ENCODE measurements around the gene VDAC1.

VDAC1 gene

GRCh38 chr5:133926489-133927299, 78.1 kb downstream of the VDAC1 start:
- Histone ChIP-seq H3K27ac (ENCODE audit: low read depth, low read length) (no peak overlapping the region), H4K20me1 (ENCODE audit: control insufficient read depth, insufficient read depth, low read depth, low read length) (no peaks in the 10 kb centered on the region), H3K9me3 (ENCODE audit: control insufficient read depth, insufficient read depth, low read length) (no peaks in the 10 kb centered on the region), H3K9me2 (replicated peaks; ENCODE audit: control insufficient read depth, low read length) (no peaks in the 10 kb centered on the region), H3K79me2 (ENCODE audit: control insufficient read depth, low read length) (no peaks in the 10 kb centered on the region), H3F3A (ENCODE audit: control insufficient read depth, insufficient read depth) (peaks cover 2% of the 10 kb centered on the region; the same call in 1 of the 2 replicates), H3K4me3 (ENCODE audit: low read length) (no peak overlapping the region), H3K36me3 (ENCODE audit: control insufficient read depth, low read length) (no peaks in the 10 kb centered on the region), H3K27me3 (ENCODE audit: control insufficient read depth, low read length) (no peaks in the 10 kb centered on the region), H3K4me1 (ENCODE audit: control insufficient read depth, low read length) (peaks cover 66% of the 10 kb centered on the region), H3K4me2 (ENCODE audit: low read length) (no peak overlapping the region)
- TF ChIP-seq CTCF (IDR thresholded peaks at IDR 0.05; ENCODE audit: low read depth, low read length, poor library complexity, severe bottlenecking) (no peak), EZH2phosphoT487 (IDR thresholded peaks at IDR 0.05; ENCODE audit: borderline replicate concordance, low read length) (no peak)

DNA sequence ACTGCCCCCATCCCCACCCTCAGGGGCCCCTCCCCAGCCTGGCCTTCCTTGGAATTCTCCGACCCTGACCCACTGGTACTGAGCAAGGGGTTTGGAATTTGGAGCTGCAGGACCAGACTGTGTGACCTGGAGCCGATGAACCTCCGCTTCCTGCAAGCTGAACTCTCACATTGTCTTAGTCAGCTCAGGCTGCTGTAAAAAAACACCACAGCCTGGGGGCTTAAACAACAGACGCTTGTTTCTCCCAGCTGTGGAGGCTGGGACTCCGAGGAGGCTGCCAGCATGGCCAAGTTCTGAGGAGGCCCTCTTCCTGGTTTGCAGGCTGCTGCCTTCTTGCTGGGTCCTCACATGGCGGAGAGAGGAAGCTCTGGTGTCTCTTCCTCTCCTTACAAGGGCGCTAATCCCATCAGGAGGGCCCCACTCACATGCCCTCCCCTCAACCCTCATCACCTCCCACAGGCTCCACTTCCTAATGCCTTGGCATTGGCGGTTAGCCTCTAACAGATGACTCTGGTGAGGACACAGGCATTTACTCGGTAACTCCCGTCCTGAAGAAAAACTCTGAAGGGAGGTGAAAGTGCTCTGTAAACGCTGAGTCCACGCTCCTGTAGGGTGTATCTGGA, 78.8 kb downstream of the VDAC1 start:
- no peaks in the 10 kb centered on the region for H3K9me3 ChIP-seq (ENCODE audit: control insufficient read depth, insufficient read depth, low read length)
- no peak overlapping the region for H3K27ac ChIP-seq (ENCODE audit: low read depth, low read length)
- peaks cover 2% of the 10 kb centered on the region; the same call in 1 of the 2 replicates for H3F3A ChIP-seq (ENCODE audit: control insufficient read depth, insufficient read depth)
- H3K4me2 ChIP-seq (ENCODE audit: low read length), result no peak overlapping the region
- no peaks in the 10 kb centered on the region for H3K9me2 ChIP-seq (replicated peaks; ENCODE audit: control insufficient read depth, low read length)
- H3K79me2 ChIP-seq (ENCODE audit: control insufficient read depth, low read length), result no peaks in the 10 kb centered on the region
- H4K20me1 ChIP-seq (ENCODE audit: control insufficient read depth, insufficient read depth, low read depth, low read length), result no peaks in the 10 kb centered on the region
- H3K4me1 ChIP-seq (ENCODE audit: control insufficient read depth, low read length), result peaks cover 62% of the 10 kb centered on the region
- no peaks in the 10 kb centered on the region for H3K36me3 ChIP-seq (ENCODE audit: control insufficient read depth, low read length)
- H3K27me3 ChIP-seq (ENCODE audit: control insufficient read depth, low read length), result no peaks in the 10 kb centered on the region
- TF ChIP-seq EZH2phosphoT487 (IDR thresholded peaks at IDR 0.05; ENCODE audit: borderline replicate concordance, low read length) (no peak), CTCF (IDR thresholded peaks at IDR 0.05; ENCODE audit: low read depth, low read length, poor library complexity, severe bottlenecking) (no peak)
- no peak overlapping the region for H3K4me3 ChIP-seq (ENCODE audit: low read length)

- no peak overlapping the region for H3K4me3 ChIP-seq (ENCODE audit: low read length)
- TF ChIP-seq EZH2phosphoT487 (IDR thresholded peaks at IDR 0.05; ENCODE audit: borderline replicate concordance, low read length) (no peak), CTCF (IDR thresholded peaks at IDR 0.05; ENCODE audit: low read depth, low read length, poor library complexity, severe bottlenecking) (no peak)
- H3F3A ChIP-seq (ENCODE audit: control insufficient read depth, insufficient read depth), result no peaks in the 10 kb centered on the region; the same call in 1 of the 2 replicates
- H3K4me2 ChIP-seq (ENCODE audit: low read length), result no peak overlapping the region
- H3K4me1 ChIP-seq (ENCODE audit: control insufficient read depth, low read length), result peaks cover 62% of the 10 kb centered on the region
- no peaks in the 10 kb centered on the region for H3K79me2 ChIP-seq (ENCODE audit: control insufficient read depth, low read length)
- no peak overlapping the region for H3K27ac ChIP-seq (ENCODE audit: low read depth, low read length)
- H3K27me3 ChIP-seq (ENCODE audit: control insufficient read depth, low read length), result no peaks in the 10 kb centered on the region
- no peaks in the 10 kb centered on the region for H3K9me2 ChIP-seq (replicated peaks; ENCODE audit: control insufficient read depth, low read length)
- H4K20me1 ChIP-seq (ENCODE audit: control insufficient read depth, insufficient read depth, low read depth, low read length), result no peaks in the 10 kb centered on the region
- H3K9me3 ChIP-seq (ENCODE audit: control insufficient read depth, insufficient read depth, low read length), result no peaks in the 10 kb centered on the region
- no peaks in the 10 kb centered on the region for H3K36me3 ChIP-seq (ENCODE audit: control insufficient read depth, low read length)
Measured at GRCh38 chr5:133925269-133925668, 79.5 kb downstream of the VDAC1 start.
